ENCODE measurements around the gene CASZ1.

CASZ1 gene

DNA sequence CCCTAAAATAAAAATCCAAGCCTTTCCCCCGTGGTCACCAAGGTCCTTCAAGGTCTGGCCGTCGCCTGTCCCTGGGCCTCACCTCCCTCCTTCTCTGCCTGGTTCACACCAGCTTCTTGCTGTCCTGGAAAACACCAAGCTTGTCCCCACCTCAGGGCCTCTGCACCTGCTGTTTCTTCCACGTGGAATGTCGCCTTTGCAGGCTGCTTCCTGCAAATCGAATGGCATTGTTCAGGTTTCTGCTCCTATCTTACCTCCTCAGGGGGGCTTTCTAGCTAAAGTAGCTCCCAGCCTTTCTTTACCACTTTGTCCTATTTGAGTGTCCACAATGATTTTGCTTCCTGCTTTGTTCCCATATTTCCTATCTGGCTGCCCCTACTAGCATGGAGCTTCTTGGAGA, 3.3 kb upstream of the CASZ1 start:
- DNase-seq (ENCODE audit: extremely low read depth, low read depth): no peak
- H3K4me3 ChIP-seq (replicated peaks; ENCODE audit: low read depth, low read length): no peak overlapping the region
- TF ChIP-seq, protein P1, sequence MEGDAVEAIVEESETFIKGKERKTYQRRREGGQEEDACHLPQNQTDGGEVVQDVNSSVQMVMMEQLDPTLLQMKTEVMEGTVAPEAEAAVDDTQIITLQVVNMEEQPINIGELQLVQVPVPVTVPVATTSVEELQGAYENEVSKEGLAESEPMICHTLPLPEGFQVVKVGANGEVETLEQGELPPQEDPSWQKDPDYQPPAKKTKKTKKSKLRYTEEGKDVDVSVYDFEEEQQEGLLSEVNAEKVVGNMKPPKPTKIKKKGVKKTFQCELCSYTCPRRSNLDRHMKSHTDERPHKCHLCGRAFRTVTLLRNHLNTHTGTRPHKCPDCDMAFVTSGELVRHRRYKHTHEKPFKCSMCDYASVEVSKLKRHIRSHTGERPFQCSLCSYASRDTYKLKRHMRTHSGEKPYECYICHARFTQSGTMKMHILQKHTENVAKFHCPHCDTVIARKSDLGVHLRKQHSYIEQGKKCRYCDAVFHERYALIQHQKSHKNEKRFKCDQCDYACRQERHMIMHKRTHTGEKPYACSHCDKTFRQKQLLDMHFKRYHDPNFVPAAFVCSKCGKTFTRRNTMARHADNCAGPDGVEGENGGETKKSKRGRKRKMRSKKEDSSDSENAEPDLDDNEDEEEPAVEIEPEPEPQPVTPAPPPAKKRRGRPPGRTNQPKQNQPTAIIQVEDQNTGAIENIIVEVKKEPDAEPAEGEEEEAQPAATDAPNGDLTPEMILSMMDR (IDR thresholded peaks at IDR 0.05; ENCODE audit: low read depth, low read length, missing control alignments): no peak

- H3K4me3 ChIP-seq (replicated peaks; ENCODE audit: low read depth, low read length): peak overlapping the region; percentile 38
- TF ChIP-seq, protein P1 (IDR thresholded peaks at IDR 0.05; ENCODE audit: low read depth, low read length, missing control alignments): no peak
- no peak for DNase-seq (ENCODE audit: extremely low read depth, low read depth)
These were observed 997 bp downstream of the CASZ1 start for GRCh38 chr1:10795276-10796021.

GRCh38 chr1:10794724-10795275, 1.6 kb downstream of the CASZ1 start:
- H3K4me3 ChIP-seq (replicated peaks; ENCODE audit: low read depth, low read length): peak overlapping the region; percentile 28
- DNase-seq (ENCODE audit: extremely low read depth, low read depth): no peak
- TF ChIP-seq, protein P1 (IDR thresholded peaks at IDR 0.05; ENCODE audit: low read depth, low read length, missing control alignments): no peak

DNA sequence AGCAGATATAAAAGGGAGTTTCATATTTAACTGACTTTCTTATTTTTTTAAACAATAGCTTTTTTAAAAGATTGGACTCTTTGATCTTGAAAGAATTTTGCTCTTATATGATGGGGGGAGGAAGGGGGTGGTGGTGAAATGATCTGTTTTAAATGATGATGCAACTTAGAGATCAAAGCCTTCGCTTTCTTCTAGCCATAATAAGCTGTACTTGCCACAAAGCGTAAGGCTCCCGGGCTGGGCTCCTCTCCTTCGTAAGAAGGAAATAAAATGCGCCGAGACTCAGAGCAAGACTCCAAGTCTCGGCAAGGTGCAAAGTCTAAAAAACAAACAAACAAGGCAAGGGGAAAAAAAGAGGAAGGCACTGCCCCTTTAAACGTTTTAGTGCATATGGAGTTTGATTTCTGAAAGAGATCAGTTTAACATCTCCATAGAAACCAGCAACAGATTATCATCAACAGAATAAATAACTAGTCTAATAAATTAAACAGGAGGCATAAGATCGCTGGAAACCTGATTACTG, 3.3 kb downstream of the CASZ1 start:
- H3K4me3 ChIP-seq (replicated peaks; ENCODE audit: low read depth, low read length): no peak overlapping the region
- TF ChIP-seq, protein P1 (IDR thresholded peaks at IDR 0.05; ENCODE audit: low read depth, low read length, missing control alignments): no peak
- no peak for DNase-seq (ENCODE audit: extremely low read depth, low read depth)

DNA sequence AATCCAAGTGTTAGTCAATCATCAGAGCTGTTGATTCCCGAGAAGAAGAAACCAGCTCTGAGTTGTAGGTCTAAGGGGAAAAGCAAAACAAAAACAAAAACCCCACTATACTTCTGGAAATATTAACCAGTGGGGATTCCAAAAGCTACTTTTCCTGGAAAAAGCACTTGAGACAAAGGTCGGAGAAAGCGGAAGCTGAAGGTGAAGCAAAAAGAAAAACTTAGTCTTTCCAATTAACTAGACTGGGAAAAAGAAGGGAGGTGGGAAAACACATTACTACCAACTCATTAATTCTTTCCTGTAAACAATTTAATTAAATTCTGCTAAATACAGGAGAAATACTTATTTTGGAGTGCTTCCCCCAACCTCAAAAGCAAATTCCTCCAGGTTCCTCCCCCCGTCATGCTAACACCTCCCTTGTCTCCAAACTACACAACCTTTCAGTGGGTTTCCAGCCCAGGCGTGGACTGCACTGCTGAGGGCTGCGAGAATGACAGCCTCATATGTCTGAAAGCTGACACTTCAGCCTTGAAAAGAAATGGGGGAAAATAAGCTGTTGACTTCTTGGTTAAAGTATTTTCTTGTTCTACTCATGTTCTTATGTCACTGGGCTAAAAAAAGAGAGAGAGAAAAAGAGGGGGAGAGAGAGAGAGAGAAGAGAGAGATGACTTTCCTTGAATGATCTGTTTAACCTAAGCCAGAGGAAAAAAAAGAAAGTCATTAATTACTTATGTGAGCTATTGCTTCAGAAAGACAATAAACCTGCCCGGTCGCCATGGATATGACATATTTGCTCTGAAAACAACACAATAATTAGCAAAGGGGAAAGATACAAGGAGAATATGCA, 5.1 kb downstream of the CASZ1 start:
- no peak overlapping the region for H3K4me3 ChIP-seq (replicated peaks; ENCODE audit: low read depth, low read length)
- TF ChIP-seq, protein P1 (IDR thresholded peaks at IDR 0.05; ENCODE audit: low read depth, low read length, missing control alignments): no peak
- no peak for DNase-seq (ENCODE audit: extremely low read depth, low read depth)

DNA sequence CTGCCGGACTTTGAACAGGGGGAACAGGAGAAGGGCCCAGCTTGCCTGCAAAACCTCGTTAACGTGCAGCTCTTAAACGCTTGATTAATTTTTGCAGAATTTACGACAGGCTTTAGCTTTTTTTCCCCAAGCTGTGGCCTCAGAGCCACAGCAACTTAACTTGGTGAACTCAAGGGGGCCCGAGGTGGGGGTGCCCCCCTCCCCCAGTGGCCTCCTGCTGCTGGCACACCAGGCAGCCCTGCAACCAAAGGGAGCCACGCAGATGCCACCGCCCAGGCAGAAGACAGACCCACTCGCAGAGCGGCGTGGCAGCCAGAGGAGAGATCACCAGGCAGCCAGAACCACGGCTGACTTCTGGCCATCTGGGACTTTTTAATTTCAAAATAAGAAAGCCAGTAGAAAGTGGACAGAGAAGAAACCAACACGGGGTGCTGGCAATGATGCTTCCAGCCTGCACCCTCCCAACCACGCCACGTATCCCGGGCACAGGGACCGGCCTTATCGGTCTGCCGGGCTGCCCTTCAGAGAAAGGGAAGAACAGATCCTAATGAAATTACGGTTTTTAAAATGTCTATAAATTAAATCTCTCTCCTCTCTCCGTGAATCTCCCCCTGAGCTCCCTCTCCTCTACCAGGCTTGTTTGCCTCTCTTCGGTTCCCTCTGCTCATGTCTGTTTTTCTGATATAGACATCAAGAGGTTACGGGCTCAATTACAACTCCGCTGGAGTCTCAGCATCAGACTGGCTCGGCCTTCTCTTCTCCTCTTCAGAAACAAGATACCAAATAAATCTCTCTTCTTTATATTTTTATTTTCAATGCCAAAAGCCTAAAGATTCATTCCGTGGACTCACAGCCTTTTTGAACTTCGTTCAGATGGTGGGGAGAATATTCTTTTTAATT, 6.4 kb downstream of the CASZ1 start:
- no peak overlapping the region for H3K4me3 ChIP-seq (replicated peaks; ENCODE audit: low read depth, low read length)
- TF ChIP-seq, protein P1 (IDR thresholded peaks at IDR 0.05; ENCODE audit: low read depth, low read length, missing control alignments): no peak
- no peak for DNase-seq (ENCODE audit: extremely low read depth, low read depth)

All from HFF-Myc (cell line).